HG03097 (cell line): ENCODE results near the gene TMEM30B.
"Not testable (repeated sequence)": the region's sequence is repeated elsewhere in the genome, so short reads cannot be mapped to it uniquely, and the experiment has no call there.

Experiments used
- ATAC-seq: cut with Tn5 transposase; IDR thresholded peaks from one replicate; pipeline ENCODE4 v1.9.1; 2021; ENCODE audit not compliant: unreplicated experiment, low FRiP score

TMEM30B gene

GRCh38 chr14:61281186-61281947, at the start of gene TMEM30B:
TSS of gene TMEM30B (minus strand) at chr14:61281338. CDS start at chr14:61281147, 191 bp downstream.
- no peak for ATAC-seq

GRCh38 chr14:61330511-61330910, 49.4 kb upstream of the TMEM30B start:
- ATAC-seq = no peak

- no peak for ATAC-seq
Measured at GRCh38 chr14:61329478-61330051, 48.4 kb upstream of the TMEM30B start.

GRCh38 chr14:61328626-61329262, 47.6 kb upstream of the TMEM30B start:
- ATAC-seq = no peak

GRCh38 chr14:61326847-61327246, 45.7 kb upstream of the TMEM30B start:
- no peak for ATAC-seq

- ATAC-seq = no peak
Measured at GRCh38 chr14:61326146-61326545, 45.0 kb upstream of the TMEM30B start.

GRCh38 chr14:61325166-61325565, 44.0 kb upstream of the TMEM30B start:
- ATAC-seq = no peak

- no peak for ATAC-seq
Measured at GRCh38 chr14:61323970-61324369, 42.8 kb upstream of the TMEM30B start.

GRCh38 chr14:61322799-61323290, 41.7 kb upstream of the TMEM30B start:
- no peak for ATAC-seq

- no peak for ATAC-seq
Measured at GRCh38 chr14:61322011-61322798, 41.1 kb upstream of the TMEM30B start.

GRCh38 chr14:61321385-61322010, 40.4 kb upstream of the TMEM30B start, which contains the start of gene PRKCH:
TSS of gene PRKCH (plus strand) at chr14:61321579. CDS start at chr14:61322102, 523 bp downstream.
- no peak for ATAC-seq

GRCh38 chr14:61320806-61321384, 39.8 kb upstream of the TMEM30B start:
- no peak for ATAC-seq

- ATAC-seq = not testable (repeated sequence)
Measured at GRCh38 chr14:61320170-61320569, 39.0 kb upstream of the TMEM30B start.

- no peak for ATAC-seq
Measured at GRCh38 chr14:61319706-61320105, 38.6 kb upstream of the TMEM30B start.

- no peak for ATAC-seq
Measured at GRCh38 chr14:61319086-61319485, 37.9 kb upstream of the TMEM30B start.

GRCh38 chr14:61315313-61315712, 34.2 kb upstream of the TMEM30B start:
- no peak for ATAC-seq

- not testable (repeated sequence) for ATAC-seq
Measured at GRCh38 chr14:61308701-61309100, 27.6 kb upstream of the TMEM30B start.

GRCh38 chr14:61308198-61308597, 27.1 kb upstream of the TMEM30B start:
- no peak for ATAC-seq

- ATAC-seq = no peak
Measured at GRCh38 chr14:61304688-61305087, 23.6 kb upstream of the TMEM30B start.

GRCh38 chr14:61300754-61301153, 19.6 kb upstream of the TMEM30B start:
- no peak for ATAC-seq
